OCI-LY1 (cell line): ENCODE data around the gene R3HDM1.

Experiments
- H2AFZ ChIP-seq: fragments of 200-600 bp; sonication (generic), shearing (Covaris generic); 2 replicates; pipeline ENCODE4 v1.6.0; 2014; ENCODE audit warnings: antibody characterized with exemption, mild to moderate bottlenecking, low read length
- H3F3A ChIP-seq: fragments of 200-600 bp; sonication (generic), shearing (Covaris generic); 2 replicates; pipeline ENCODE4 v1.6.0; 2014; ENCODE audit warnings: mild to moderate bottlenecking, antibody characterized with exemption, low read length, moderate library complexity; ENCODE audit not compliant: insufficient read depth
- H3K27ac ChIP-seq: fragments of 200-600 bp; sonication (generic); 2 replicates; pipeline ENCODE4 v1.5.1; 2014; ENCODE audit warnings: low read length, mixed run types, mild to moderate bottlenecking, low read depth; ENCODE audit not compliant: poor library complexity, severe bottlenecking
- H3K27me3 ChIP-seq: fragments of 200-600 bp; sonication (generic); 2 replicates; pipeline ENCODE4 v1.6.0; 2014; ENCODE audit warnings: antibody characterized with exemption, mild to moderate bottlenecking, low read length, moderate library complexity; ENCODE audit not compliant: insufficient read depth
- H3K36me3 ChIP-seq: fragments of 200-600 bp; sonication (generic); 2 replicates; pipeline ENCODE4 v1.6.1; 2014; ENCODE audit warnings: mild to moderate bottlenecking, antibody characterized with exemption, low read length, moderate library complexity, mixed read lengths; ENCODE audit not compliant: insufficient read depth
- H3K4me1 ChIP-seq: fragments of 200-600 bp; sonication (generic); 2 replicates; pipeline ENCODE4 v1.5.1; 2014; ENCODE audit warnings: mild to moderate bottlenecking, low read length, moderate library complexity; ENCODE audit not compliant: insufficient read depth, severe bottlenecking
- H3K4me2 ChIP-seq: fragments of 200-600 bp; sonication (generic), shearing (Covaris generic); 2 replicates; pipeline ENCODE4 v1.6.1; 2014; ENCODE audit warnings: low read length
- H3K4me3 ChIP-seq: fragments of 200-600 bp; sonication (generic); 2 replicates; pipeline ENCODE4 v1.5.1; 2014; ENCODE audit warnings: low read length, low read depth, mild to moderate bottlenecking, mixed read lengths; ENCODE audit not compliant: poor library complexity, severe bottlenecking
- H3K79me2 ChIP-seq: fragments of 200-600 bp; shearing (Covaris generic); 2 replicates; pipeline ENCODE4 v1.6.1; 2016; ENCODE audit warnings: mixed run types, low read length, mixed read lengths; ENCODE audit not compliant: insufficient read depth
- H3K9ac ChIP-seq: fragments of 200-600 bp; sonication (generic), shearing (Covaris generic); 2 replicates; pipeline ENCODE4 v1.6.1; 2014; ENCODE audit warnings: mild to moderate bottlenecking, low read length, mixed read lengths
- H3K9me2 ChIP-seq: fragments of 200-600 bp; sonication (generic), shearing (Covaris generic); 2 replicates; pipeline ENCODE4 v1.6.1; 2014; ENCODE audit warnings: low read depth, mild to moderate bottlenecking, low read length, mixed read lengths
- H3K9me3 ChIP-seq: fragments of 200-600 bp; shearing (Covaris generic); 2 replicates; pipeline ENCODE4 v1.6.1; 2014; ENCODE audit warnings: low read length, mixed read lengths
- H4K20me1 ChIP-seq: fragments of 200-600 bp; sonication (generic), shearing (Covaris generic); 2 replicates; pipeline ENCODE4 v1.6.0; 2016; ENCODE audit warnings: mild to moderate bottlenecking, low read length; ENCODE audit not compliant: insufficient read depth
- CTCF ChIP-seq: fragments of 200-600 bp; sonication (generic), shearing (Covaris generic); IDR thresholded peaks from 2 replicates; pipeline ENCODE4 v1.5.1; 2017; ENCODE audit warnings: mild to moderate bottlenecking, antibody characterized with exemption, low read length, moderate library complexity, mixed read lengths
- EZH2 ChIP-seq: fragments of 200-600 bp; sonication (generic), shearing (Covaris generic); IDR thresholded peaks from 2 replicates; pipeline ENCODE4 v1.8.0; 2017; ENCODE audit warnings: borderline replicate concordance, mixed run types, mild to moderate bottlenecking, antibody characterized with exemption, low read length, moderate library complexity, mixed read lengths

Gene R3HDM1

DNA sequence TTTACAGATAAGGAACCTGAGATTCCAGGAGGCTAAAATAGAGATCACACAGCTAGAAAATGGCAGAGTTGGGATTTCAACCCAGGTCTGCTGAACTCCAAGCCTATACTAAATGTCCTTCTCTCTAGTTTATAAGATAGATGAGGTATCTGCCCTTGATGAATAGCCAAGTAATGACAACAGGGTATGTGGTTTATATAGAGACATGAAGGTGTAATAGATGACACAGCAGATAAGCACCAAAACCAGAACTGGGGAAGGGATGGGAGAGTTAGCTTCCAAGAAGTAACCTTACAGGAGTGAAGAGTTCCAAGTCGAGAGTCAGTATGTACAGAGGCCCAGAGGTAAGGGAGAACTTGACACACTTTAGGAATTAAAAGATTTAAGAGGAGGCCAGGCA lies 105.7 kb downstream of the R3HDM1 start:
- Histone ChIP-seq H3K4me2 (no peak overlapping the region), H3K79me2 (no peaks in the 10 kb centered on the region), H3K4me3 (no peak overlapping the region), H3K9me3 (no peaks in the 10 kb centered on the region), H4K20me1 (no peaks in the 10 kb centered on the region), H3K36me3 (peaks cover 86% of the 10 kb centered on the region), H3F3A (no peaks in the 10 kb centered on the region), H3K27ac (no peak overlapping the region), H2AFZ (no peak overlapping the region), H3K9ac (no peak overlapping the region), H3K27me3 (no peaks in the 10 kb centered on the region), H3K9me2 (no peaks in the 10 kb centered on the region), H3K4me1 (no peaks in the 10 kb centered on the region)
- no peak for TF ChIP-seq EZH2
- no peak for TF ChIP-seq CTCF

DNA sequence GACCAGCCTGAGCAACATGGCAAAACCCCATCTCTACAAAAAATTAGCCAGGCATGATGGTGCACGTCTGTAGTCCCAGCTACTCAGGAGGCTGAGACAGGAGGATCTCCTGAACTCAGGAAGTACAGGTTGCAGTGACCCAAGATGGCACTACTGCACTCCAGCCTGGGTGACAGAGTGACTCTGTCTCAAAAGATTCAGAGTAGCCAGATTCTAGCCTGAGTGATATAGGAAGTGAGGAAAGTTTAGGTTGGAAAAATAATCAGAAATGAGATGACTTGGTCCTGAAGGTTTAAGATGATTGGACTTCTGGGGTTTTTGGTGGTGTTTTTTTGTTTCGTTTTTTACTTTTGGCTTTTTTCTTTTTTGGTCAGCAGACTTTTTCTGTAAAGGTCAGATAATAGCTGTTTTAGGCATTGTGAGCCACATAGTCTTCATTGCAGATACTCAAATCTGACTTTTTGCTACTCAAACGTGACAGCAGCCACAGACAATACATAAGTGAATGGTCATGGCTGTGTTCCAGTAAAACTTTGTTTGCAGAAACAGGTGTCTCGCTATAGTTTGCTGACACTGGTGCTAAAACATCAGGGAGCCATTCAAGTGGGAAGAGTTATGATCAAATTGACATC lies 106.3 kb downstream of the R3HDM1 start:
- Histone ChIP-seq H3K4me2 (no peak overlapping the region), H3K9ac (no peak overlapping the region), H3K27me3 (no peaks in the 10 kb centered on the region), H3K9me2 (no peaks in the 10 kb centered on the region), H4K20me1 (no peaks in the 10 kb centered on the region), H2AFZ (no peak overlapping the region), H3K36me3 (peaks cover 86% of the 10 kb centered on the region), H3K27ac (no peak overlapping the region), H3K4me3 (no peak overlapping the region), H3K79me2 (no peaks in the 10 kb centered on the region), H3K9me3 (no peaks in the 10 kb centered on the region), H3F3A (no peaks in the 10 kb centered on the region), H3K4me1 (no peaks in the 10 kb centered on the region)
- no peak for TF ChIP-seq CTCF
- TF ChIP-seq EZH2 = no peak

- Histone ChIP-seq H3K27me3 (no peaks in the 10 kb centered on the region), H3K9me3 (no peaks in the 10 kb centered on the region), H3K4me2 (no peak overlapping the region), H4K20me1 (no peaks in the 10 kb centered on the region), H3K4me3 (no peak overlapping the region), H2AFZ (no peak overlapping the region), H3K4me1 (no peaks in the 10 kb centered on the region), H3K27ac (no peak overlapping the region), H3K79me2 (no peaks in the 10 kb centered on the region), H3K9me2 (no peaks in the 10 kb centered on the region), H3K9ac (no peak overlapping the region), H3K36me3 (peaks cover 85% of the 10 kb centered on the region), H3F3A (no peaks in the 10 kb centered on the region)
- TF ChIP-seq CTCF (no peak), EZH2 (no peak)
These were observed 107.5 kb downstream of the R3HDM1 start for GRCh38 chr2:135638825-135639224.
